HEK293 (cell line): Measurements from ENCODE around the gene NAGLU.
"Not testable (repeated sequence)": the region's sequence is repeated elsewhere in the genome, so short reads cannot be mapped to it uniquely, and the experiment has no call there.

Experiments used
- CTCF ChIA-PET: fragments of 350-600 bp; formaldehyde crosslinking; extraction: SDS; loops from one replicate; lab custom pipeline; 2021; ENCODE audit warnings: antibody characterized with exemption; lab: Yijun Ruan, JAX
- POLR2A ChIA-PET: fragments of 300-600 bp; formaldehyde crosslinking; extraction: SDS; loops from one replicate; lab custom pipeline; 2020; ENCODE audit warnings: antibody characterized with exemption, inconsistent platforms; lab: Yijun Ruan, JAX
- H3K27ac ChIP-seq: fragments of 200-500 bp; sonication (Bioruptor generic); 2 replicates; pipeline ENCODE4 v1.5.1; 2014; ENCODE audit warnings: low read depth, low read length, control low read depth, inconsistent platforms; ENCODE audit errors: extremely low read depth
- H3K36me3 ChIP-seq, 2 experiments: fragments of 200-500 bp in 1 of 2; sonication (Bioruptor generic) in 1 of 2; 1 replicate in 1 of 2; 2 replicates in 1 of 2; pipeline ENCODE4 v1.5.1; 2014 to 2017; ENCODE audit warnings: inconsistent platforms in 2 of 2, low read length in 2 of 2; ENCODE audit not compliant: control insufficient read depth in 2 of 2, insufficient read depth in 1 of 2
- H3K4me1 ChIP-seq: fragments of 200-500 bp; sonication (Bioruptor generic); 2 replicates; pipeline ENCODE4 v1.5.1; 2014; ENCODE audit warnings: mild to moderate bottlenecking, low read length, inconsistent platforms; ENCODE audit not compliant: control insufficient read depth, insufficient read depth
- H3K4me3 ChIP-seq: 2 replicates; pipeline ENCODE4 v1.5.1; 2011; ENCODE audit warnings: low read depth, mild to moderate bottlenecking, control low read depth, low read length, moderate library complexity
- H3K9me3 ChIP-seq: fragments of 200-500 bp; sonication (Bioruptor generic); 2 replicates; pipeline ENCODE4 v1.5.1; 2014; ENCODE audit warnings: low read depth, low read length, inconsistent platforms; ENCODE audit not compliant: control insufficient read depth, insufficient read depth
- KLF1 ChIP-seq: fragments of 450-650 bp; formaldehyde crosslinking; IDR thresholded peaks from 2 replicates; pipeline ENCODE4 v1.5.1; 2016; ENCODE audit warnings: missing biosample characterization, missing genetic modification characterization
- KLF7 ChIP-seq: fragments of 450-650 bp; formaldehyde crosslinking; IDR thresholded peaks from 2 replicates; pipeline ENCODE4 v1.5.1; 2016; ENCODE audit warnings: missing biosample characterization, missing genetic modification characterization, borderline replicate concordance
- SP2 ChIP-seq: fragments of 450-650 bp; formaldehyde crosslinking; IDR thresholded peaks from 2 replicates; pipeline ENCODE4 v1.5.1; 2016; ENCODE audit warnings: missing biosample characterization, missing genetic modification characterization
- SP7 ChIP-seq: fragments of 450-650 bp; formaldehyde crosslinking; IDR thresholded peaks from 2 replicates; pipeline ENCODE4 v1.5.1; 2016; ENCODE audit warnings: missing biosample characterization, missing genetic modification characterization
- TCF7L2 ChIP-seq: IDR thresholded peaks from 2 replicates; pipeline ENCODE4 v1.6.1; 2011; ENCODE audit warnings: low read depth, mild to moderate bottlenecking, inconsistent platforms, low read length, moderate library complexity, borderline replicate concordance
- ZNF366 ChIP-seq: fragments of 450-650 bp; formaldehyde crosslinking; conservative IDR thresholded peaks from 2 replicates; pipeline ENCODE4 v1.5.1; 2016; ENCODE audit warnings: missing biosample characterization, missing genetic modification characterization
- TF ChIP-seq, protein P1 (sequence below): fragments of 450-650 bp; formaldehyde crosslinking; IDR thresholded peaks from 2 replicates; pipeline ENCODE4 v1.5.1; 2016; ENCODE audit warnings: missing biosample characterization, missing genetic modification characterization, borderline replicate concordance
- TF ChIP-seq, protein P2 (sequence below): fragments of 450-650 bp; formaldehyde crosslinking; IDR thresholded peaks from 2 replicates; pipeline ENCODE4 v1.5.1; 2016; ENCODE audit warnings: missing biosample characterization, missing genetic modification characterization
- TF ChIP-seq, protein P3 (sequence below): fragments of 450-650 bp; formaldehyde crosslinking; IDR thresholded peaks from 2 replicates; pipeline ENCODE4 v1.5.1; 2016; ENCODE audit warnings: missing biosample characterization, missing genetic modification characterization
- TF ChIP-seq, protein P4 (sequence below): fragments of 450-650 bp; formaldehyde crosslinking; IDR thresholded peaks from 2 replicates; pipeline ENCODE4 v1.5.1; 2016; ENCODE audit warnings: missing biosample characterization, missing genetic modification characterization
- TF ChIP-seq, protein P5 (sequence below): fragments of 450-650 bp; formaldehyde crosslinking; IDR thresholded peaks from 2 replicates; pipeline ENCODE4 v1.5.1; 2016; ENCODE audit warnings: missing biosample characterization, missing genetic modification characterization

Gene NAGLU

DNA sequence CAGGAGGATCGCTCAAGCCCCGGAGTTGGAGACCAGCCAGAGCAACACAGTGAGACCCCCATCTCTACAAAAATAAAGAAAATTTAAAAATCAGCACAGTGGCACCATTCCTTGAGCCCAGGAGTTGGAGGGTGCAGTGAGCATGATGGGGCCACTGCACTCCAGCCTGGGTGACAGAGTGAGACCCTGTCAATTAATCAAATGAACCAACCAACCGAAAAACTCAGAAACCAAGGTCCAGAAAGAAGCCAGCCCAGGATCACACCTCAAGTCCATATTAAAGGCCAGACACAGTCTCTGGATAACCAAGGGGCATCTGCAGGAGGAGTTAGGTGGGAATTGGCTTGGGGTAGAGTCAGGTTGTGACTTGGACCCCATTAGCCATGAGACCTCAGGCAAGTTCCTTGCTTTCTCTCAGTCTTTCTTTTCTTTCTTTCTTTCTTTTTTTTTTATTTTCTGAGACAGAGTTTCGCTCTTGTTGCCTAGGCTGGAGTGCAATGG, 19.1 kb downstream of the NAGLU start (continued):
- no peak for TF ChIP-seq SP7
- TF ChIP-seq, protein P1, sequence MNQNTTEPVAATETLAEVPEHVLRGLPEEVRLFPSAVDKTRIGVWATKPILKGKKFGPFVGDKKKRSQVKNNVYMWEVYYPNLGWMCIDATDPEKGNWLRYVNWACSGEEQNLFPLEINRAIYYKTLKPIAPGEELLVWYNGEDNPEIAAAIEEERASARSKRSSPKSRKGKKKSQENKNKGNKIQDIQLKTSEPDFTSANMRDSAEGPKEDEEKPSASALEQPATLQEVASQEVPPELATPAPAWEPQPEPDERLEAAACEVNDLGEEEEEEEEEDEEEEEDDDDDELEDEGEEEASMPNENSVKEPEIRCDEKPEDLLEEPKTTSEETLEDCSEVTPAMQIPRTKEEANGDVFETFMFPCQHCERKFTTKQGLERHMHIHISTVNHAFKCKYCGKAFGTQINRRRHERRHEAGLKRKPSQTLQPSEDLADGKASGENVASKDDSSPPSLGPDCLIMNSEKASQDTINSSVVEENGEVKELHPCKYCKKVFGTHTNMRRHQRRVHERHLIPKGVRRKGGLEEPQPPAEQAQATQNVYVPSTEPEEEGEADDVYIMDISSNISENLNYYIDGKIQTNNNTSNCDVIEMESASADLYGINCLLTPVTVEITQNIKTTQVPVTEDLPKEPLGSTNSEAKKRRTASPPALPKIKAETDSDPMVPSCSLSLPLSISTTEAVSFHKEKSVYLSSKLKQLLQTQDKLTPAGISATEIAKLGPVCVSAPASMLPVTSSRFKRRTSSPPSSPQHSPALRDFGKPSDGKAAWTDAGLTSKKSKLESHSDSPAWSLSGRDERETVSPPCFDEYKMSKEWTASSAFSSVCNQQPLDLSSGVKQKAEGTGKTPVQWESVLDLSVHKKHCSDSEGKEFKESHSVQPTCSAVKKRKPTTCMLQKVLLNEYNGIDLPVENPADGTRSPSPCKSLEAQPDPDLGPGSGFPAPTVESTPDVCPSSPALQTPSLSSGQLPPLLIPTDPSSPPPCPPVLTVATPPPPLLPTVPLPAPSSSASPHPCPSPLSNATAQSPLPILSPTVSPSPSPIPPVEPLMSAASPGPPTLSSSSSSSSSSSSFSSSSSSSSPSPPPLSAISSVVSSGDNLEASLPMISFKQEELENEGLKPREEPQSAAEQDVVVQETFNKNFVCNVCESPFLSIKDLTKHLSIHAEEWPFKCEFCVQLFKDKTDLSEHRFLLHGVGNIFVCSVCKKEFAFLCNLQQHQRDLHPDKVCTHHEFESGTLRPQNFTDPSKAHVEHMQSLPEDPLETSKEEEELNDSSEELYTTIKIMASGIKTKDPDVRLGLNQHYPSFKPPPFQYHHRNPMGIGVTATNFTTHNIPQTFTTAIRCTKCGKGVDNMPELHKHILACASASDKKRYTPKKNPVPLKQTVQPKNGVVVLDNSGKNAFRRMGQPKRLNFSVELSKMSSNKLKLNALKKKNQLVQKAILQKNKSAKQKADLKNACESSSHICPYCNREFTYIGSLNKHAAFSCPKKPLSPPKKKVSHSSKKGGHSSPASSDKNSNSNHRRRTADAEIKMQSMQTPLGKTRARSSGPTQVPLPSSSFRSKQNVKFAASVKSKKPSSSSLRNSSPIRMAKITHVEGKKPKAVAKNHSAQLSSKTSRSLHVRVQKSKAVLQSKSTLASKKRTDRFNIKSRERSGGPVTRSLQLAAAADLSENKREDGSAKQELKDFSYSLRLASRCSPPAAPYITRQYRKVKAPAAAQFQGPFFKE (tag by site-specific recombination): no peak

DNA sequence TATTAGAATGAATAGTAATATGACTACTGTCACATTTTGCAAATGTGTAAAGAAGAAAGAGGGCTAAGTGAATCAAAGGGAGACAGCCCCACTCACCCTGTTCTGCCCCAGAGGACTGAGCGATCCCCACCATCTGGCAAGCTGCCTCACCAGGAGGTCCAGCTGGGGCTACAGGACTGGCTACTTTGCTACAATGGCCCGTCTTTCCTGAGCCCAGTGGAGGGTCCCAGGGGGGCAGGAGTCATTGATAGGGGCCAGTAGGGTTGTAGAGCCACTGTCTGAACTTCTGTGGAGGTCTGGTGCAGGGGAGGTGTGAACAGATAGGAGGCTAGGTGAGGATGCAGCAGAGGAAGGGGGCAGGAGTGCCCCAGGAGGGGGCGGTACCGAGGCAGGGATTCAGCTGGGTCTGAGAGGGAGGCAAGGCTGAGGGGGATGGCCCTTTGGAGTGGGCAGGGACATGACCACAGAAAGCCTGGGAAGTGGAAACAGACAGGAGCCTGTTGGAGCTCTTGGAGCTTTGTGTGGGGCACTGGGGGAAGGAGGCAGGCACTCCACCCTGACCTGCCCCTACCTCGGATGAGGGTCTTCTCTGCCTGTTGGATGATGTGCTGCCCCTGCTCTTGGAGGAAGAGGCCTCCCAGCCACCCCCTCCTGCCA, 20.0 kb downstream of the NAGLU start:
- H3K4me1 ChIP-seq, H3K36me3 ChIP-seq, H3K4me3 ChIP-seq, H3K9me3 ChIP-seq, H3K27ac ChIP-seq: not testable (repeated sequence)
- TF ChIP-seq SP2 (tag by site-specific recombination): peak; percentile 23; the same call in 1 of the 2 replicates
- ChIA-PET CTCF (interaction anchor here (1.6 kb wide), 1 partner anchor 22 kb away, joined by 7 read pairs; the partner anchor contains the start of gene PSMC3IP), POLR2A (interaction anchor here (0.7 kb wide), 1 partner anchor 229 kb away, joined by 3 read pairs; no protein-coding TSS in a partner anchor)

DNA sequence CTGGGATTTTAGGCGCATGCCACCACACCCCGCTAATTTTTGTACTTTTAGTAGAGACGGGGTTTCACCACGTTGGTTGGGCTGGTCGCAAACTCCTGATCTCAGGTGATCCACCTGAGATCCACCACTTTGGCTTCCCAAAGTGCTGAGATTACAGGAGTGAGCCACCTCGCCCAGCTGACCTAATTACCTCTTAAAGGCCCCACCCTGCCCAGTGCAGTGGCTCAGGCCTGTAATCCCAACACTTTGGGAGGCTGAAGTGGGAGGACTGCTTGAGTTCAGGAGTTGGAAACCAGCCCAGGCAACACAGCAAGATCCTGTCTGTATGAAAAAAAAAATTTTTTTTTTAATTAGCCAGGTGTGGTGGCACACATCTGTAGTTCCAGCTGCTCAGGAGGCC, 23.0 kb downstream of the NAGLU start:
- 0 out of 2 replicates have a peak overlapping the region, but pooled peaks have one; percentile 11 for H3K27ac ChIP-seq
- ChIA-PET POLR2A (interaction anchor here (0.6 to 1.0 kb wide), 2 partner anchors 15 to 151 kb away, joined by 3 read pairs; no protein-coding TSS in a partner anchor), CTCF (interaction anchor here (0.6 to 2.7 kb wide), 4 partner anchors 10 to 443 kb away, joined by 3 to 12 read pairs (median 4); partner anchors contain the start of gene PSMC3IP)
- no peaks in the 10 kb centered on the region for H3K9me3 ChIP-seq
- peak; percentile 79 for TF ChIP-seq KLF1
- TF ChIP-seq, protein P2, sequence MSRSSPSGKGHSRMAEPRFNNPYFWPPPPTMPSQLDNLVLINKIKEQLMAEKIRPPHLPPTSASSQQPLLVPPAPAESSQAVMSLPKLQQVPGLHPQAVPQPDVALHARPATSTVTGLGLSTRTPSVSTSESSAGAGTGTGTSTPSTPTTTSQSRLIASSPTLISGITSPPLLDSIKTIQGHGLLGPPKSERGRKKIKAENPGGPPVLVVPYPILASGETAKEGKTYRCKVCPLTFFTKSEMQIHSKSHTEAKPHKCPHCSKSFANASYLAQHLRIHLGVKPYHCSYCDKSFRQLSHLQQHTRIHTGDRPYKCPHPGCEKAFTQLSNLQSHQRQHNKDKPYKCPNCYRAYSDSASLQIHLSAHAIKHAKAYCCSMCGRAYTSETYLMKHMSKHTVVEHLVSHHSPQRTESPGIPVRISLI (tag by site-specific recombination): peak; percentile 41; the same call in 1 of the 2 replicates
- TF ChIP-seq, protein P3, sequence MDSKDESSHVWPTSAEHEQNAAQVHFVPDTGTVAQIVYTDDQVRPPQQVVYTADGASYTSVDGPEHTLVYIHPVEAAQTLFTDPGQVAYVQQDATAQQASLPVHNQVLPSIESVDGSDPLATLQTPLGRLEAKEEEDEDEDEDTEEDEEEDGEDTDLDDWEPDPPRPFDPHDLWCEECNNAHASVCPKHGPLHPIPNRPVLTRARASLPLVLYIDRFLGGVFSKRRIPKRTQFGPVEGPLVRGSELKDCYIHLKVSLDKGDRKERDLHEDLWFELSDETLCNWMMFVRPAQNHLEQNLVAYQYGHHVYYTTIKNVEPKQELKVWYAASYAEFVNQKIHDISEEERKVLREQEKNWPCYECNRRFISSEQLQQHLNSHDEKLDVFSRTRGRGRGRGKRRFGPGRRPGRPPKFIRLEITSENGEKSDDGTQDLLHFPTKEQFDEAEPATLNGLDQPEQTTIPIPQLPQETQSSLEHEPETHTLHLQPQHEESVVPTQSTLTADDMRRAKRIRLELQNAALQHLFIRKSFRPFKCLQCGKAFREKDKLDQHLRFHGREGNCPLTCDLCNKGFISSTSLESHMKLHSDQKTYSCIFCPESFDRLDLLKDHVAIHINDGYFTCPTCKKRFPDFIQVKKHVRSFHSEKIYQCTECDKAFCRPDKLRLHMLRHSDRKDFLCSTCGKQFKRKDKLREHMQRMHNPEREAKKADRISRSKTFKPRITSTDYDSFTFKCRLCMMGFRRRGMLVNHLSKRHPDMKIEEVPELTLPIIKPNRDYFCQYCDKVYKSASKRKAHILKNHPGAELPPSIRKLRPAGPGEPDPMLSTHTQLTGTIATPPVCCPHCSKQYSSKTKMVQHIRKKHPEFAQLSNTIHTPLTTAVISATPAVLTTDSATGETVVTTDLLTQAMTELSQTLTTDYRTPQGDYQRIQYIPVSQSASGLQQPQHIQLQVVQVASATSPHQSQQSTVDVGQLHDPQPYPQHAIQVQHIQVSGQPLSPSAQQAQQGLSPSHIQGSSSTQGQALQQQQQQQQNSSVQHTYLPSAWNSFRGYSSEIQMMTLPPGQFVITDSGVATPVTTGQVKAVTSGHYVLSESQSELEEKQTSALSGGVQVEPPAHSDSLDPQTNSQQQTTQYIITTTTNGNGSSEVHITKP (tag by site-specific recombination): peak; percentile 55; the same call in 1 of the 2 replicates
- no peak for TF ChIP-seq ZNF366 (tag by site-specific recombination)
- TF ChIP-seq, protein P4, sequence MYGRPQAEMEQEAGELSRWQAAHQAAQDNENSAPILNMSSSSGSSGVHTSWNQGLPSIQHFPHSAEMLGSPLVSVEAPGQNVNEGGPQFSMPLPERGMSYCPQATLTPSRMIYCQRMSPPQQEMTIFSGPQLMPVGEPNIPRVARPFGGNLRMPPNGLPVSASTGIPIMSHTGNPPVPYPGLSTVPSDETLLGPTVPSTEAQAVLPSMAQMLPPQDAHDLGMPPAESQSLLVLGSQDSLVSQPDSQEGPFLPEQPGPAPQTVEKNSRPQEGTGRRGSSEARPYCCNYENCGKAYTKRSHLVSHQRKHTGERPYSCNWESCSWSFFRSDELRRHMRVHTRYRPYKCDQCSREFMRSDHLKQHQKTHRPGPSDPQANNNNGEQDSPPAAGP (tag by site-specific recombination): peak; percentile 45; the same call in 1 of the 2 replicates
- TF ChIP-seq TCF7L2: no peak
- TF ChIP-seq SP7: 0 out of 2 replicates have a peak, but pooled peaks have one; percentile 13
- TF ChIP-seq, protein P5, sequence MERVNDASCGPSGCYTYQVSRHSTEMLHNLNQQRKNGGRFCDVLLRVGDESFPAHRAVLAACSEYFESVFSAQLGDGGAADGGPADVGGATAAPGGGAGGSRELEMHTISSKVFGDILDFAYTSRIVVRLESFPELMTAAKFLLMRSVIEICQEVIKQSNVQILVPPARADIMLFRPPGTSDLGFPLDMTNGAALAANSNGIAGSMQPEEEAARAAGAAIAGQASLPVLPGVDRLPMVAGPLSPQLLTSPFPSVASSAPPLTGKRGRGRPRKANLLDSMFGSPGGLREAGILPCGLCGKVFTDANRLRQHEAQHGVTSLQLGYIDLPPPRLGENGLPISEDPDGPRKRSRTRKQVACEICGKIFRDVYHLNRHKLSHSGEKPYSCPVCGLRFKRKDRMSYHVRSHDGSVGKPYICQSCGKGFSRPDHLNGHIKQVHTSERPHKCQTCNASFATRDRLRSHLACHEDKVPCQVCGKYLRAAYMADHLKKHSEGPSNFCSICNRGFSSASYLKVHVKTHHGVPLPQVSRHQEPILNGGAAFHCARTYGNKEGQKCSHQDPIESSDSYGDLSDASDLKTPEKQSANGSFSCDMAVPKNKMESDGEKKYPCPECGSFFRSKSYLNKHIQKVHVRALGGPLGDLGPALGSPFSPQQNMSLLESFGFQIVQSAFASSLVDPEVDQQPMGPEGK (tag by site-specific recombination): 0 out of 2 replicates have a peak, but pooled peaks have one; percentile 24
- 0 out of 2 replicates have a peak, but pooled peaks have one; percentile 46 for TF ChIP-seq KLF7 (tag by site-specific recombination)
- H3K4me1 ChIP-seq: peaks cover 10% of the 10 kb centered on the region; the same call in 1 of the 2 replicates
- no peak overlapping the region for H3K4me3 ChIP-seq
- H3K36me3 ChIP-seq: peaks cover 0 to 12% of the 10 kb centered on the region in 2 experiments; a peak in 2 of 3 replicates
